ENCODE results near the gene CHID1. TPM values are rescaled to one million over a fixed set of nuclear protein-coding genes. Genes with fewer than 3 reads are reported as not detected.
A peak's percentile ranks its signal among the peaks of the same experiment; 100 is the strongest.

CHID1 gene
- total RNA-seq, 1 donor from 2014 or later: 17.5 TPM

DNA sequence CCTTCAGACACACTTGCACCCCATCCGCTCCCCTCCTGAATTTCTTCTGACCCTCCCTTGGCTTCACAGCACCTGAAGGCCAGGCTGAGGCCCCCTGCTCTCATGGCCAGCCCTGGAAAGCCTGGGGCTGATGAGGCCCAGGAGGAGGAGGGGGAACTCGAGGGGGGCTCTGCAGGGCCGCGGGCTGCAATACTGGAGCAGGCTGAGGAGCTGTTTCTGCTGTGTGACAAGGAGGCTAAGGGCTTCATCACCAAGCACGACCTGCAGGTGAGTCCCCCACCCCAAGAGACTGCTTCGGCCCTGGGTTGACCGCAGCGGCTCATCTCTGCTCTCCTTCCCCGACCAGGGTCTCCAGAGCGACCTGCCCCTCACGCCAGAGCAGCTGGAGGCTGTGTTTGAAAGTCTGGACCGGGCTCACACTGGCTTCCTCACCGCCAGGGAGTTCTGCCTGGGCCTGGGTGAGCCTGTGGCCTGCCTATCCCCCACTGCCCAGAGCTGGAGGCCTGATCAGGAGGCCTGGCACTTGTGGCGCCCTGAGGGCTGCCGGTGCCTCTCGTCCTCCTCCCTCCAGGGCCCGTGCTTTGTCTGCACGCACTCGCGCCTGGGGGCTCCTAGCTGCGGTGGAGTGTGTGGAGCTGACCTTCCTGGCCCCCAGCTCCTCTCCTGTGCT, 82.0 kb downstream of the CHID1 start:
- no peak for FAIRE-seq
- DNase-seq (ENCODE audit: low spot score in 2 of 2): no peak

DNA sequence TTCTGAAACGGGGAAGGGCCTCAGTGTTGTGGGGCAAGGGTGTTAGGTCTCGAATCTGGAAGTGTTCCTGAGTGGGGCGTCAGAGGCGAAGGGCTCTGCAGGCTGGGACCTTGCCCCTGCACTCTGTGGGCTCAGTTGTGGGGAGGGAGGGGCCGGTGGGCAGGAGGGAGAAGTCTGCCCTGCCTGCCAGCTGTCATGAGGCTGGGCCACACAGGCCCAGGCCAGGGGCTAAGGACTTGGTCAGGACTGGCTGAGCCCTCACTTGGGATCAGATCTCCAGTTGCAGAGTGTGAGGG, 82.8 kb downstream of the CHID1 start, which contains the start of gene CRACR2B:
Gene CRACR2B (plus strand): TSS at position 23 of the 296 bp plus-strand sequence. CDS start 689 bp downstream, outside the sequence.
- FAIRE-seq: no peak
- no peak for DNase-seq (ENCODE audit: low spot score in 2 of 2)

GRCh38 chr11:827146-827896, 83.3 kb downstream of the CHID1 start:
- no peak for DNase-seq (ENCODE audit: low spot score in 2 of 2)
- FAIRE-seq: no peak

DNA sequence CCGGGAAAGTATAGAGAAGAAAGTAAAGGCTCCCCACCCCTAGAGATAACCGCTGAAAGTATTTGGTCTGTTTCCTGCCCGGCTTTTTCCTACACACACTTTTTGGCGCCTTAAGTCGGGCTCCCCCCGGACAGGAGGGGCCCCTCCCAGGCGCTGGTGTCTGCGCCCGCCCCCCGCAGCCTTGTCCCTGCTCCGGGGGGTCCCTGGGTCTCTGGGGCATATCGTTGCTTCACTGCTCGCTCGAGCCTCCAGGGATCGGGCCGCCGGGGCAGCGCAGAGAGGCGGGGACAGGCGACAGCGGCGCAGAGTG, 83.8 kb downstream of the CHID1 start:
- DNase-seq (ENCODE audit: low spot score in 2 of 2) (no peak), FAIRE-seq (no peak)

DNA sequence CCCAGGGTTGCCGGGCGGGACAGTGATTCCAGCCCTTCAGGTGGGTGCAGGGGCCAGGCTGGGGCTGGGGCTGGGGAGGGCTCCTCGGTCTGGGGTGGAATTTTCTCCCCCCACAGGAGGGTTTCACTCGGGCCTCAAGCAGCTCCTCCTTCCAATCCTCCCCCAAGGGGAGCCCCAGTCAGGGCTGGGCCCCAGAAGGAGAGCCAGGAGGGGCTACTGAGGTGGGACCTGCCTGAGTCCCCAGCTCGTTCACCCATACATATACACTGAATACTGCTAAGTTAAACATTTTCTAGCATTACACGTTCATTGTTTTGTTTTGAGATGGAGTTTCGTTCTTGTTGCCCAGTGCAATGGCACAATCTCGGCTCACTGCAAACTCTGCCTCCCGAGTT, 84.4 kb downstream of the CHID1 start:
- FAIRE-seq: no peak

DNA sequence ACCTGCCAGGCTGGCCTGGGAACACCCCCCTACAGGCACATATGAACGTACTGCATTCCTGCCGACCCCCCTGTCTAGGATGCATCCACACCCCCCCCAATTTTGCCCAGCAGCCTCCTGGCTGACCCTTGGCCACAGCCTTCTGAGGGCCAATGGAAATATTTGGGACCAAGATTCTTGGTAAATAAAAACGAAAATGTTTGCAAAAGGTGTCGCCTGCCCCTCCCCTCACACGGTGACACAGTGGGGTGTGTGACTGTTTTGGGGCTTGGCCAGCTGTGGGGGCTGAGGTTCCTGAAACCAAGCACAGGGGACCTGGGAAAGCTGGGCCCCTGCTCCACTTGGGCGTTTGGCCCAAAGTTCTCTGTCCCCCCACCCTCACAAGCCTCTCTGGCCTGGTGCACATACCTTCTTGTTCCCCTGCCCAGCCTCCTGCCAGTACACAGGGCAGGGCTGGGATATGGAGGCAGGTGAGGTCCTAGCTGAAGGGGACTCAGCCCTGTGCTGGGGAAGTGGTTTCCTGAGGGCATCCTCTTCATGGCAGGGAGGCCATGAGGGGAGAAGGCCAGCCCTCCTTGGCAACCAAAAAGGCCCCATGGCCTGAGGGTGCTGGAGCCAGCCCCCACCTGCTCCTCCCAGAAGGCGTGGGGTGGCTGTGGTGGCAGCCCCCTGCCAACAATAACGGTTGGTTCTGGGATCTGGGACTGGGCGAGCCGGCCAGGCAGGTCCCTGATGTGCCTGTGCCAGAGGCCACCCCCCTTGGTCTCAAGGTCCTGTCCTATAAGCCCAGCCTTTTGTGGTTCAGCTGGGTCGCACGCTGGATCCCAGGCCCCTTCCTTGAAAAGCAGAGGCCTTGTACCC, 85.0 kb downstream of the CHID1 start:
- DNase-seq (ENCODE audit: low spot score in 2 of 2): no peak
- no peak for FAIRE-seq

More for the DNA sequence above, 84.4 kb downstream of the CHID1 start:
- DNase-seq (ENCODE audit: low spot score in 2 of 2): no peak

GRCh38 chr11:824942-825341, 85.7 kb downstream of the CHID1 start:
- no peak for FAIRE-seq

GRCh38 chr11:824292-824880, 86.2 kb downstream of the CHID1 start:
- FAIRE-seq: no peak
- DNase-seq (ENCODE audit: low spot score in 2 of 2): peak; percentile 58 to 66

More at GRCh38 chr11:824942-825341, 85.7 kb downstream of the CHID1 start:
- DNase-seq (ENCODE audit: low spot score in 2 of 2): no peak

DNA sequence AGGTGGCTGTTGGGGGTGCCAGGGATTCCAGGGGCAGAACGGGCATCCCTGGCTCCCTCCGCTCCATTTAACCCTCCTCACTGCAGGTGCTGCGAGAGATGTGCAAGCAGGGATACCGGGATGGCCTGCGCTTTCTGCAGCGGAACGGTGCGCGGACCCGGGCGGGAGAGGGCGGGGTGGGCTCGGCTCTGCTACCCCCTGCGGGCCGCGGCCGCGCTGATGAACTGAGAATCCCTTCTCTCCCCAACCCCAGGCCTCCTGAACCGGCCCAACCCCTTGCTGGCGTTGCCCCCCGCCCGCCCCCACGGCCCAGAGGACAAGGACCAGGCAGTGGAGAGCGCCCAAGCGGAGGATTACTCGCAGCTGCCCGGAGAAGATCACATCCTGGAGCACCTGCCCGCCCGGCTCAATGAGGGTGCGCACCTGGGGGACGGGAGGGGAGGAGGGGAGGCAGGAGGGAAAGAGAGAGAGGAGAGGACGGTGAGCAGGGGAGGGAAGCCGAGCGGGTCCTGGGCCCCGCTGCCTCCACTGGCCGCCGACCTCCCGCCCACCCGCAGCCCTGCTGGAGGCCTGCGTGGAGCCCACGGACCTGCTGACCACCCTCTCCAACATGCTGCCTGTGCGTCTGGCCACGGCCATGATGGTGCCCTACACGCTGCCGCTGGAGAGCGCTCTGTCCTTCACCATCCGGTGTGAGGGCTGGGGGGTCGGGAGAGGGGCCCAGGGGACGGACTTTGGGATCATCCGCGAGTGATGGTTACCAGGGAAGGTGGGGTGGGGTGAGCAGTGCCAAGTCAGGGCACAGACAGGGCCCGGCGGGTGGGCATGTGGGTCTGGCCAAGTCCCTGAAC, 86.9 kb downstream of the CHID1 start:
- DNase-seq (ENCODE audit: low spot score in 2 of 2) (no peak), FAIRE-seq (no peak)

- FAIRE-seq (no peak), DNase-seq (ENCODE audit: low spot score in 2 of 2) (peak; percentile 58 to 61)
These were observed 88.9 kb downstream of the CHID1 start for GRCh38 chr11:821512-822371.

GRCh38 chr11:820655-821511, 89.7 kb downstream of the CHID1 start:
- FAIRE-seq (no peak), DNase-seq (ENCODE audit: low spot score in 2 of 2) (peak; percentile 63 to 77)

DNA sequence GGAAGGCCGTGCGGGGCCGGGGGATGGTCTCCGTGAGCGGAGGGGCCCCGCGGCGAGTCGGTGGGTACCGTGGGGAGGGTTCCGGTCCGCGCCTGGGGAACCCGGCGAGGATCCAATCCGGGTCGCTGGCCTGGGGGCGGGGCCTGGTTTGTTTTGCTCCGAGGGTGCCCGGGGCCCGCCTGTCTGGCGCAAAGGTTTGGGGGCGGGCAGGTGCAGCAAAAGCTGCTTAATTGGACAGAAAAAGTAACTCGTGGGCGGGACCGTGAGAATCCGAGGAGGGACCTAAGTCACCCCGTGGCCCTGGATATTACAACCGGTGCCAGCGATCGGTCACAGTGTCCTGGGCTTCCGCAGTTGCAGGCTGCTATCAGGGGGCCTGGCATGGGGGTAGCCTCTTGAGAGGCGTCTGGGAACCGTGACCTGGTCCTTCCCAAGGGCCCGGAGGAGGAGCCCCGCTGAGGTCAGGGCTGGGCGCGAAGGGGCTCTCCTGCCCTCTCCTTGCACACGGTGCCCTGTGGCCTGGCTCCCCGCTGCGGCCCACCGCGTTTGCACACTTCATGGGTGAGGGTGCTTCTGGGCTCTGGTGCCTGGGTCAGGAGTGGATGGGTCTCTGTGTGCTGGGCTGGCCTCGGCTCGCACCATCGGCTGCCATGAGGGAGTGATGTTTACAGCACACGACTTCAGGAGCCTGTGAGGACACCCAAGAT, 90.5 kb downstream of the CHID1 start:
- DNase-seq (ENCODE audit: low spot score in 2 of 2) (peak; percentile 71 to 77), FAIRE-seq (no peak)

DNA sequence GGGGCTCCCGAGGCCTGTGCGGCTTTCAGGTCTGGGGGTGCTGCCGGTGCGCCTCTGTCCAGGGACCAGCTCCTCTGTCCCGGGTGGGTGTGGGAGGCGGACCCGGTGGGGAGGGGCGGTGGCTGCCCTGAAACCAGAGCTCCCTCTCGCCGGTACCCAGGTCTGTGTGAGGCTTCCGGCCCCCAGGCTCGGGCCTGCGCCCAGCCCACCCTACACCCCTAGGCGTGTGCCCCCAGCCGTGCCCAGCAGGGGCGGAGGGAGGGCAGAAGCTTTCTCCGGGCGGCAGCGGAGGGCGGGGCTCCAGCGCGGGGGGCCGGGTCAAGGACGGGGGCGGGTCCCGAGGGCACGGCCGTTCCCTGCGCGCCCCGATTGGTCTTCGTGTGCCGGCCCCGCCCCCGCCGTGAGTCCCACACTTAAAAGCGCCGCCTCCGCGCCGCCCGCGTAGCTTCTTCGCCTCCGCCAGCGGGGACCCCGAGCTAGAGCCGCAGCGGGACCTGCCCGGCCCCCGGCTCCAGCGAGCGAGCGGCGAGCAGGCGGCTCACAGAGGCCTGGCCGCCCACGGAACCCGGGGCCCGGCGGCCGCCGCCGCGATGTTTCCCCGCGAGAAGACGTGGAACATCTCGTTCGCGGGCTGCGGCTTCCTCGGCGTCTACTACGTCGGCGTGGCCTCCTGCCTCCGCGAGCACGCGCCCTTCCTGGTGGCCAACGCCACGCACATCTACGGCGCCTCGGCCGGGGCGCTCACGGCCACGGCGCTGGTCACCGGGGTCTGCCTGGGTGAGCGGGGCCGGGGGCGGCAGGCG, 91.3 kb downstream of the CHID1 start:
- FAIRE-seq (no peak), DNase-seq (ENCODE audit: low spot score in 2 of 2) (peak; percentile 97 to 98)

- FAIRE-seq: no peak
- no peak for DNase-seq (ENCODE audit: low spot score in 2 of 2)
These were observed 92.0 kb downstream of the CHID1 start, which contains the start of gene PNPLA2 for GRCh38 chr11:818396-819128. Gene PNPLA2 (plus strand): TSS chr11:818914. CDS start chr11:819719, 805 bp downstream.
